H1 (cell line): Measurements from ENCODE around the gene KLK8. TPM values are rescaled to one million over a fixed set of nuclear protein-coding genes. Genes with fewer than 3 reads are reported as not detected.

Source experiments
- CTCF ChIA-PET: fragments of 300-600 bp; sonication (Branson Sonifier 250); formaldehyde crosslinking; loops from one replicate; lab custom pipeline; 2021; ENCODE audit not compliant: partially characterized antibody; lab: Charles Lee
- POLR2A ChIA-PET: fragments of 300-600 bp; sonication (Branson Sonifier 250); formaldehyde crosslinking; loops from one replicate; lab custom pipeline; 2021; ENCODE audit warnings: inconsistent platforms; ENCODE audit not compliant: partially characterized antibody; lab: Charles Lee
- DNase-seq, 2 experiments: peaks; one replicate each; pipeline versions ENCODE4 v3.0.0 to v3.0.0-alpha.2; 2010 to 2022; ENCODE audit warnings: low spot score in 2 of 2, low read depth in 1 of 2, mixed read lengths in 1 of 2
- FAIRE-seq: peaks from 2 replicates; lab custom pipeline; 2011; peaks lifted over from hg19 to GRCh38; lab: Jason Lieb, UNC
- H2AFZ ChIP-seq: 2 replicates; pipeline ENCODE4 v1.8.1; 2012; ENCODE audit warnings: low read length, inconsistent platforms
- H2AK5ac ChIP-seq: 2 replicates; pipeline ENCODE4 v1.6.1; 2013; ENCODE audit warnings: low read depth, low read length
- H2BK120ac ChIP-seq: replicated peaks from 2 replicates; pipeline ENCODE3; 2013; ENCODE audit warnings: low read depth, low read length, inconsistent platforms
- H2BK12ac ChIP-seq: 2 replicates; pipeline ENCODE4 v1.6.1; 2013; ENCODE audit warnings: low read depth, low read length
- H2BK15ac ChIP-seq: 2 replicates; pipeline ENCODE4 v1.6.1; 2013; ENCODE audit warnings: low read length
- H2BK20ac ChIP-seq: 2 replicates; pipeline ENCODE4 v1.6.1; 2013; ENCODE audit warnings: low read length
- H2BK5ac ChIP-seq: 2 replicates; pipeline ENCODE4 v1.6.1; 2013; ENCODE audit warnings: low read depth, low read length
- H3K14ac ChIP-seq: 2 replicates; pipeline ENCODE4 v1.6.1; 2013; ENCODE audit warnings: inconsistent platforms; ENCODE audit not compliant: insufficient read length
- H3K18ac ChIP-seq: 2 replicates; pipeline ENCODE4 v1.6.1; 2013; ENCODE audit warnings: low read length; ENCODE audit errors: extremely low read depth
- H3K23ac ChIP-seq: 2 replicates; pipeline ENCODE4 v1.6.1; 2013; ENCODE audit warnings: inconsistent platforms; ENCODE audit not compliant: insufficient read length
- H3K23me2 ChIP-seq: 2 replicates; pipeline ENCODE4 v1.6.1; 2013; ENCODE audit warnings: low read depth, low read length
- H3K27ac ChIP-seq: 2 replicates; pipeline ENCODE4 v1.6.1; 2011; ENCODE audit warnings: low read depth, low read length, inconsistent platforms
- H3K27me3 ChIP-seq, 4 experiments: replicated peaks in 1 of 4; 1 replicate in 1 of 4; 2 replicates in 3 of 4; pipeline versions ENCODE4 v1.6.1 to v1.8.1; 2011 to 2013; ENCODE audit warnings: low read length in 3 of 4, mild to moderate bottlenecking in 3 of 4, inconsistent platforms in 2 of 4, mixed read lengths in 2 of 4, moderate library complexity in 1 of 4; ENCODE audit not compliant: control insufficient read depth in 3 of 4, insufficient read depth in 3 of 4; ENCODE audit errors: extremely low read depth in 1 of 4
- H3K36me3 ChIP-seq, 4 experiments: 2 replicates each; pipeline versions ENCODE4 v1.6.1 to v1.8.1; 2011 to 2013; ENCODE audit warnings: mild to moderate bottlenecking in 4 of 4, low read length in 3 of 4, moderate library complexity in 2 of 4, control low read depth in 1 of 4, inconsistent platforms in 1 of 4; ENCODE audit not compliant: insufficient read depth in 4 of 4, control insufficient read depth in 2 of 4
- H3K4ac ChIP-seq: replicated peaks from 2 replicates; pipeline ENCODE3; 2013; ENCODE audit warnings: low read length, low read depth, mixed read lengths, inconsistent platforms; ENCODE audit not compliant: insufficient read length
- H3K4me1 ChIP-seq, 4 experiments: replicated peaks in 1 of 4; 1 replicate in 1 of 4; 2 replicates in 3 of 4; pipeline versions ENCODE4 v1.6.1 to v1.8.1; 2011 to 2013; ENCODE audit warnings: low read length in 3 of 4, inconsistent platforms in 2 of 4, mixed read lengths in 1 of 4; ENCODE audit not compliant: insufficient read depth in 4 of 4, control insufficient read depth in 3 of 4
- H3K4me2 ChIP-seq, 2 experiments: 2 replicates each; pipeline versions ENCODE4 v1.6.1 to v1.8.1; 2011 to 2013; ENCODE audit warnings: low read depth in 2 of 2, low read length in 2 of 2, control low read depth in 1 of 2, inconsistent platforms in 1 of 2, mild to moderate bottlenecking in 1 of 2; ENCODE audit not compliant: insufficient read depth in 1 of 2
- H3K4me3 ChIP-seq, 4 experiments: fragments of 200-600, 300-600 bp in 1 of 4; sonication (generic), shearing (Covaris generic), sonication (Bioruptor Twin) in 1 of 4; 2 replicates each; pipeline versions ENCODE4 v1.5.1 to v1.8.1; 2011 to 2016; ENCODE audit warnings: low read length in 4 of 4, low read depth in 3 of 4, control low read depth in 2 of 4, inconsistent platforms in 2 of 4, mild to moderate bottlenecking in 2 of 4, mixed read lengths in 1 of 4, moderate library complexity in 1 of 4; ENCODE audit not compliant: insufficient read depth in 2 of 4; ENCODE audit errors: extremely low read depth in 1 of 4
- H3K56ac ChIP-seq: replicated peaks from 2 replicates; pipeline ENCODE3; 2013; ENCODE audit warnings: low read depth, mild to moderate bottlenecking, mixed read lengths, low read length, inconsistent platforms; ENCODE audit not compliant: insufficient read length
- H3K79me1 ChIP-seq: 2 replicates; pipeline ENCODE4 v1.6.1; 2013; ENCODE audit warnings: low read depth, low read length, control low read depth
- H3K79me2 ChIP-seq, 2 experiments: 2 replicates each; pipeline versions ENCODE4 v1.6.1 to v1.8.1; 2012 to 2013; ENCODE audit warnings: low read length in 2 of 2, mild to moderate bottlenecking in 2 of 2, inconsistent platforms in 1 of 2; ENCODE audit not compliant: insufficient read depth in 2 of 2, control insufficient read depth in 1 of 2
- H3K9ac ChIP-seq, 4 experiments: replicated peaks in 1 of 4; 1 replicate in 1 of 4; 2 replicates in 3 of 4; pipeline versions ENCODE4 v1.6.1 to v1.8.1; 2011 to 2013; ENCODE audit warnings: low read depth in 3 of 4, low read length in 3 of 4, control low read depth in 2 of 4, mild to moderate bottlenecking in 2 of 4, moderate library complexity in 2 of 4, inconsistent platforms in 1 of 4; ENCODE audit errors: extremely low read depth in 1 of 4
- H3K9me3 ChIP-seq, 2 experiments: 2 replicates each; pipeline versions ENCODE4 v1.6.1 to v1.8.1; 2012 to 2013; ENCODE audit warnings: mild to moderate bottlenecking in 2 of 2, moderate library complexity in 2 of 2, control low read depth in 1 of 2, inconsistent platforms in 1 of 2, low read depth in 1 of 2, low read length in 1 of 2, mixed read lengths in 1 of 2; ENCODE audit not compliant: insufficient read depth in 2 of 2
- H4K20me1 ChIP-seq, 2 experiments: replicated peaks in 1 of 2; 2 replicates each; pipeline versions ENCODE3 to v1.8.1; 2011 to 2013; ENCODE audit warnings: inconsistent platforms in 2 of 2, low read length in 2 of 2, mild to moderate bottlenecking in 1 of 2; ENCODE audit not compliant: insufficient read depth in 2 of 2, control insufficient read depth in 1 of 2
- H4K5ac ChIP-seq: 2 replicates; pipeline ENCODE4 v1.6.1; 2013; ENCODE audit warnings: low read length, low read depth, mixed read lengths, inconsistent platforms; ENCODE audit not compliant: insufficient read length
- H4K8ac ChIP-seq: 2 replicates; pipeline ENCODE4 v1.8.0; 2013; ENCODE audit warnings: mild to moderate bottlenecking, moderate library complexity, low read length, inconsistent platforms; ENCODE audit not compliant: insufficient read depth; ENCODE audit errors: extremely low read depth
- H4K91ac ChIP-seq: replicated peaks from 2 replicates; pipeline ENCODE3; 2013; ENCODE audit warnings: low read length, mixed read lengths, inconsistent platforms; ENCODE audit not compliant: insufficient read length
- BACH1 ChIP-seq: IDR thresholded peaks from 2 replicates; pipeline ENCODE4 v1.6.1; 2012; ENCODE audit warnings: low read length, improper control_type of control experiment
- NRF1 ChIP-seq: IDR thresholded peaks from 2 replicates; pipeline ENCODE4 v1.6.1; 2011; ENCODE audit warnings: mild to moderate bottlenecking, low read depth, low read length, improper control_type of control experiment
- SIRT6 ChIP-seq: IDR thresholded peaks from one replicate; pipeline ENCODE4 v1.7.1; 2012; ENCODE audit warnings: low read length, inconsistent platforms
- SRF ChIP-seq: IDR thresholded peaks from 2 replicates; pipeline ENCODE4 v1.6.1; 2011; ENCODE audit warnings: mild to moderate bottlenecking, low read depth, low read length, moderate library complexity
- TEAD4 ChIP-seq: IDR thresholded peaks from 2 replicates; pipeline ENCODE4 v1.6.1; 2012; ENCODE audit warnings: low read depth, low read length, inconsistent platforms, mixed read lengths
- YY1 ChIP-seq: IDR thresholded peaks from 2 replicates; pipeline ENCODE4 v1.6.1; 2011; ENCODE audit warnings: low read depth, mild to moderate bottlenecking, low read length
- WGBS, 2 experiments: shearing (Covaris generic) in 1 of 2; methylation state at CpG; one replicate each; pipeline versions ENCODE4 v1.1.6 to v1.1.7; 2013 to 2015; ENCODE audit warnings: low lambda C conversion rate in 2 of 2, mixed read lengths in 2 of 2, inconsistent platforms in 1 of 2, low coverage in 1 of 2, missing lambda C conversion rate in 1 of 2; ENCODE audit not compliant: insufficient replicate concordance in 2 of 2, insufficient coverage in 1 of 2, insufficient read length in 1 of 2; ENCODE audit errors: extremely low coverage in 1 of 2, missing lambda C conversion rate in 1 of 2; 5-methylcytosine and 5-hydroxymethylcytosine counted together
- polyA plus RNA-seq, 7 experiments: library from polyadenylated mRNA; depleted of rRNA in 3 of 7; stranded (reverse) in 5 of 7; unstranded in 2 of 7; fragments of >200 nt in 5 of 7; fragments of 200-250 nt in 2 of 7; gene quantifications; 1 replicate in 5 of 7; 2 replicates in 1 of 7; 4 replicates in 1 of 7; pipeline versions ENCODE4 v1.2.1 to v1.2.3, GENCODE V29; 2011 to 2013; ENCODE audit warnings: missing spikeins in 2 of 7, mixed read lengths in 2 of 7
- total RNA-seq: library from RNA; stranded (reverse); fragmentation: NEBNext Ultra II Directional; extraction: Animal tissue kit (Norgen Biotek cat#: 25700); gene quantifications from 2 replicates; pipeline ENCODE4 v1.2.1, GENCODE V29; 2021

KLK8 gene
- total and polyA plus RNA-seq, 2 of the 8 experiments (the other 6 are each of a cell fraction or from before 2014, with no cell fraction given) = 2.9 to 3.6 TPM

- H3K23me2 ChIP-seq = no peaks in the 10 kb centered on the region
- H3K79me2 ChIP-seq = no peaks in the 10 kb centered on the region
- no peak overlapping the region for H3K23ac ChIP-seq
- H3K14ac ChIP-seq = no peak overlapping the region
- no peak for FAIRE-seq
- H2AFZ ChIP-seq = no peak overlapping the region
- no peak for DNase-seq
- no peak overlapping the region for H4K91ac ChIP-seq
- H3K4me1 ChIP-seq = peaks cover 0 to 18% (median 6%) of the 10 kb centered on the region in 4 experiments; a peak in 6 of 7 replicates
- no peaks in the 10 kb centered on the region for H3K9me3 ChIP-seq
- no peaks in the 10 kb centered on the region for H4K20me1 ChIP-seq
- peak overlapping the region; percentile 65; the same call in 1 of the 2 replicates for H4K8ac ChIP-seq
- no peaks in the 10 kb centered on the region for H3K36me3 ChIP-seq
- no peak overlapping the region for H4K5ac ChIP-seq
- no peak overlapping the region for H3K18ac ChIP-seq
- CTCF ChIA-PET = interaction anchor here (3.7 kb wide), 1 partner anchor 10 kb away, joined by 18 read pairs; no protein-coding TSS in a partner anchor
- H2BK20ac ChIP-seq = no peak overlapping the region
- no peak overlapping the region for H3K4me2 ChIP-seq
- POLR2A ChIA-PET = no interaction called here
- H3K27me3 ChIP-seq = no peaks in the 10 kb centered on the region; a peak in 1 of 7 replicates
- no peak overlapping the region for H2BK15ac ChIP-seq
- TF ChIP-seq BACH1 = no peak
- TF ChIP-seq SRF = no peak
- no peak for TF ChIP-seq TEAD4
- TF ChIP-seq SIRT6 = no peak
- TF ChIP-seq YY1 = no peak
- TF ChIP-seq NRF1 = no peak
- no peak overlapping the region for H3K9ac ChIP-seq
- H3K79me1 ChIP-seq = no peaks in the 10 kb centered on the region
- WGBS, 2 experiments = 90% methylated on average over 6 of the region's 7 CpGs; no CpG with 5 or more reads in 1 of the 2 experiments
- H2AK5ac ChIP-seq = no peak overlapping the region
- no peak overlapping the region for H3K4me3 ChIP-seq
- no peak overlapping the region for H2BK5ac ChIP-seq
- H2BK120ac ChIP-seq = no peak overlapping the region
- H3K4ac ChIP-seq = no peak overlapping the region
- no peak overlapping the region for H3K56ac ChIP-seq
- H3K27ac ChIP-seq = no peak overlapping the region
- no peak overlapping the region for H2BK12ac ChIP-seq
Observed at GRCh38 chr19:51003316-51003715, 1.9 kb upstream of the KLK8 start.
